HepG2 (cell line): ENCODE data around the gene ASTN2. TPM values are rescaled to one million over a fixed set of nuclear protein-coding genes. Genes with fewer than 3 reads are reported as not detected.

Experiments
- HHEX ChIP-seq: IDR thresholded peaks from 2 replicates; pipeline ENCODE4 v1.6.1; 2016; ENCODE audit warnings: control low read depth
- NKX3-1 ChIP-seq: sonication (generic); formaldehyde crosslinking; IDR thresholded peaks from 2 replicates; pipeline ENCODE4 v1.5.0; 2020; ENCODE audit warnings: missing genetic modification reagents
- TBX3 ChIP-seq: fragments of 450-650 bp; IDR thresholded peaks from 2 replicates; pipeline ENCODE4 v1.6.1; 2017; ENCODE audit warnings: antibody characterized with exemption, mild to moderate bottlenecking, inconsistent platforms, borderline replicate concordance
- TCF7 ChIP-seq: sonication (generic); IDR thresholded peaks from 2 replicates; pipeline ENCODE4 v1.6.1; 2016; ENCODE audit warnings: antibody characterized with exemption, low read depth
- ZFP36 ChIP-seq: fragments of 150-350 bp; IDR thresholded peaks from 2 replicates; pipeline ENCODE4 v1.6.1; 2018; ENCODE audit warnings: borderline replicate concordance, low read length, low read depth; ENCODE audit not compliant: partially characterized antibody
- ZNF724P ChIP-seq: sonication (generic); formaldehyde crosslinking; IDR thresholded peaks from 2 replicates; pipeline ENCODE4 v1.8.0; 2022; ENCODE audit warnings: missing genetic modification reagents, borderline replicate concordance
- polyA plus RNA-seq, 8 experiments: library from polyadenylated mRNA; depleted of rRNA in 3 of 8; stranded (reverse) in 7 of 8; unstranded in 1 of 8; fragments of >200 nt; fragmentation: Illumina TruSeq in 4 of 8; extraction: Trizol in 4 of 8; gene quantifications; 2 replicates each; pipeline versions ENCODE4 v1.2.1 to v1.2.3, GENCODE V29; 2011 to 2016; ENCODE audit warnings: low read depth in 4 of 8, missing spikeins in 1 of 8, mixed read lengths in 1 of 8; ENCODE audit not compliant: insufficient read depth in 1 of 8
- total RNA-seq, 5 experiments: library from RNA; depleted of rRNA; stranded (reverse); fragments of >200 nt; fragmentation: Illumina TruSeq; extraction: Trizol; gene quantifications; 2 replicates each; pipeline ENCODE4 v1.2.3, GENCODE V29; 2016; ENCODE audit warnings: low read depth in 1 of 5
- TF ChIP-seq, protein P1 (sequence below): sonication (generic); formaldehyde crosslinking; IDR thresholded peaks from 2 replicates; pipeline ENCODE4 v1.4.0; 2020; ENCODE audit warnings: missing genetic modification reagents
- TF ChIP-seq, protein P2 (sequence below): sonication (generic); formaldehyde crosslinking; IDR thresholded peaks from 2 replicates; pipeline ENCODE4 v1.9.0; 2021; ENCODE audit warnings: missing genetic modification reagents, mild to moderate bottlenecking, borderline replicate concordance
- TF ChIP-seq, protein P3 (sequence below): sonication (generic); formaldehyde crosslinking; IDR thresholded peaks from 2 replicates; pipeline ENCODE4 v1.8.1; 2023; ENCODE audit warnings: mild to moderate bottlenecking, missing genetic modification reagents
- TF ChIP-seq, protein P4 (sequence below): sonication (generic); formaldehyde crosslinking; IDR thresholded peaks from 2 replicates; pipeline ENCODE4 v1.9.0; 2021; ENCODE audit warnings: mild to moderate bottlenecking, missing genetic modification reagents
- TF ChIP-seq, protein P5 (sequence below): sonication (generic); formaldehyde crosslinking; IDR thresholded peaks from 2 replicates; pipeline ENCODE4 v1.5.1; 2020; ENCODE audit warnings: missing genetic modification reagents, mild to moderate bottlenecking, borderline replicate concordance

Gene ASTN2
- total and polyA plus RNA-seq, 2 of the 13 experiments (the other 11 are each of a cell fraction or from before 2014, with no cell fraction given): 5.2 to 13.5 TPM

DNA sequence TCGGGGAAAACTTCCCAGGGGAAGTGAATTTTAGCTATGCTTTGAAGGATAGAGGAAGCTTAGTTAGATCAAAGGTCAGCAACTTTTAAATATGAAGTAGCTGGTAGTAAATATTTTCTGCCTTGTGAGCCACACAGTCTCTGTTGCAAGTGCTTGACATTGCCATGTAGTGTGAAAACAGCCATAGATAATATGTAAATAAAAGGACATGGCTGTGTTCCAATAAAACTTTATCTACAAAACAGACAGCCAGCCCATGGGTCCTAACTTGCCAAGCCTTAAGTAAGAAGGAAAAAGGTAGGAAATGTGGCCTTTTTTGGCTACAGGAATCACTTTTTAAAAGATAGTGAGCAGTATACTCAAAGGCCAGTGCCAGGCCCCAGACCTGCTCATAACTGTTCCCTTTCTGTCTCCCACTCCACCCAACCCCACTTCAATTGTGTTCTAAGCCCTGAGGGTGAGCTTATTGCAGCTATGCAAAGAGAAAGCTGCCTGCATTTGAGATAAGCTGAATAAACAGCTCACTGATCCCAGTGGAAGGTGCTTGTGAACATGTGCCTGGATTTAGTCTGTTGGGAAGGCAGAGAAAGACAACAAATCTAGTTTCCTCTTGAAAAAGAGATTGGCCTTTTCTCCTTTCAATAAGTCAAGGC lies 840.7 kb downstream of the ASTN2 start (continued):
- TF ChIP-seq, protein P1, sequence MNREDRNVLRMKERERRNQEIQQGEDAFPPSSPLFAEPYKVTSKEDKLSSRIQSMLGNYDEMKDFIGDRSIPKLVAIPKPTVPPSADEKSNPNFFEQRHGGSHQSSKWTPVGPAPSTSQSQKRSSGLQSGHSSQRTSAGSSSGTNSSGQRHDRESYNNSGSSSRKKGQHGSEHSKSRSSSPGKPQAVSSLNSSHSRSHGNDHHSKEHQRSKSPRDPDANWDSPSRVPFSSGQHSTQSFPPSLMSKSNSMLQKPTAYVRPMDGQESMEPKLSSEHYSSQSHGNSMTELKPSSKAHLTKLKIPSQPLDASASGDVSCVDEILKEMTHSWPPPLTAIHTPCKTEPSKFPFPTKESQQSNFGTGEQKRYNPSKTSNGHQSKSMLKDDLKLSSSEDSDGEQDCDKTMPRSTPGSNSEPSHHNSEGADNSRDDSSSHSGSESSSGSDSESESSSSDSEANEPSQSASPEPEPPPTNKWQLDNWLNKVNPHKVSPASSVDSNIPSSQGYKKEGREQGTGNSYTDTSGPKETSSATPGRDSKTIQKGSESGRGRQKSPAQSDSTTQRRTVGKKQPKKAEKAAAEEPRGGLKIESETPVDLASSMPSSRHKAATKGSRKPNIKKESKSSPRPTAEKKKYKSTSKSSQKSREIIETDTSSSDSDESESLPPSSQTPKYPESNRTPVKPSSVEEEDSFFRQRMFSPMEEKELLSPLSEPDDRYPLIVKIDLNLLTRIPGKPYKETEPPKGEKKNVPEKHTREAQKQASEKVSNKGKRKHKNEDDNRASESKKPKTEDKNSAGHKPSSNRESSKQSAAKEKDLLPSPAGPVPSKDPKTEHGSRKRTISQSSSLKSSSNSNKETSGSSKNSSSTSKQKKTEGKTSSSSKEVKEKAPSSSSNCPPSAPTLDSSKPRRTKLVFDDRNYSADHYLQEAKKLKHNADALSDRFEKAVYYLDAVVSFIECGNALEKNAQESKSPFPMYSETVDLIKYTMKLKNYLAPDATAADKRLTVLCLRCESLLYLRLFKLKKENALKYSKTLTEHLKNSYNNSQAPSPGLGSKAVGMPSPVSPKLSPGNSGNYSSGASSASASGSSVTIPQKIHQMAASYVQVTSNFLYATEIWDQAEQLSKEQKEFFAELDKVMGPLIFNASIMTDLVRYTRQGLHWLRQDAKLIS (CRISPR knock-in tag): no peak
- TF ChIP-seq, protein P2, sequence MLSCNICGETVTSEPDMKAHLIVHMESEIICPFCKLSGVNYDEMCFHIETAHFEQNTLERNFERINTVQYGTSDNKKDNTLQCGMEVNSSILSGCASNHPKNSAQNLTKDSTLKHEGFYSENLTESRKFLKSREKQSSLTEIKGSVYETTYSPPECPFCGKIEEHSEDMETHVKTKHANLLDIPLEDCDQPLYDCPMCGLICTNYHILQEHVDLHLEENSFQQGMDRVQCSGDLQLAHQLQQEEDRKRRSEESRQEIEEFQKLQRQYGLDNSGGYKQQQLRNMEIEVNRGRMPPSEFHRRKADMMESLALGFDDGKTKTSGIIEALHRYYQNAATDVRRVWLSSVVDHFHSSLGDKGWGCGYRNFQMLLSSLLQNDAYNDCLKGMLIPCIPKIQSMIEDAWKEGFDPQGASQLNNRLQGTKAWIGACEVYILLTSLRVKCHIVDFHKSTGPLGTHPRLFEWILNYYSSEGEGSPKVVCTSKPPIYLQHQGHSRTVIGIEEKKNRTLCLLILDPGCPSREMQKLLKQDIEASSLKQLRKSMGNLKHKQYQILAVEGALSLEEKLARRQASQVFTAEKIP (CRISPR knock-in tag): no peak
- TF ChIP-seq, protein P3, sequence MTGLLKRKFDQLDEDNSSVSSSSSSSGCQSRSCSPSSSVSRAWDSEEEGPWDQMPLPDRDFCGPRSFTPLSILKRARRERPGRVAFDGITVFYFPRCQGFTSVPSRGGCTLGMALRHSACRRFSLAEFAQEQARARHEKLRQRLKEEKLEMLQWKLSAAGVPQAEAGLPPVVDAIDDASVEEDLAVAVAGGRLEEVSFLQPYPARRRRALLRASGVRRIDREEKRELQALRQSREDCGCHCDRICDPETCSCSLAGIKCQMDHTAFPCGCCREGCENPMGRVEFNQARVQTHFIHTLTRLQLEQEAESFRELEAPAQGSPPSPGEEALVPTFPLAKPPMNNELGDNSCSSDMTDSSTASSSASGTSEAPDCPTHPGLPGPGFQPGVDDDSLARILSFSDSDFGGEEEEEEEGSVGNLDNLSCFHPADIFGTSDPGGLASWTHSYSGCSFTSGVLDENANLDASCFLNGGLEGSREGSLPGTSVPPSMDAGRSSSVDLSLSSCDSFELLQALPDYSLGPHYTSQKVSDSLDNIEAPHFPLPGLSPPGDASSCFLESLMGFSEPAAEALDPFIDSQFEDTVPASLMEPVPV (CRISPR knock-in tag): no peak
- TF ChIP-seq TBX3 (peak; percentile 90; the same call in 1 of the 2 replicates), HHEX (CRISPR knock-in tag) (peak; percentile 95), ZFP36 (peak; percentile 16), TCF7 (peak; percentile 64), ZNF724P (CRISPR knock-in tag) (no peak), NKX3-1 (0 out of 2 replicates have a peak, but pooled peaks have one; percentile 47)
- TF ChIP-seq, protein P4, sequence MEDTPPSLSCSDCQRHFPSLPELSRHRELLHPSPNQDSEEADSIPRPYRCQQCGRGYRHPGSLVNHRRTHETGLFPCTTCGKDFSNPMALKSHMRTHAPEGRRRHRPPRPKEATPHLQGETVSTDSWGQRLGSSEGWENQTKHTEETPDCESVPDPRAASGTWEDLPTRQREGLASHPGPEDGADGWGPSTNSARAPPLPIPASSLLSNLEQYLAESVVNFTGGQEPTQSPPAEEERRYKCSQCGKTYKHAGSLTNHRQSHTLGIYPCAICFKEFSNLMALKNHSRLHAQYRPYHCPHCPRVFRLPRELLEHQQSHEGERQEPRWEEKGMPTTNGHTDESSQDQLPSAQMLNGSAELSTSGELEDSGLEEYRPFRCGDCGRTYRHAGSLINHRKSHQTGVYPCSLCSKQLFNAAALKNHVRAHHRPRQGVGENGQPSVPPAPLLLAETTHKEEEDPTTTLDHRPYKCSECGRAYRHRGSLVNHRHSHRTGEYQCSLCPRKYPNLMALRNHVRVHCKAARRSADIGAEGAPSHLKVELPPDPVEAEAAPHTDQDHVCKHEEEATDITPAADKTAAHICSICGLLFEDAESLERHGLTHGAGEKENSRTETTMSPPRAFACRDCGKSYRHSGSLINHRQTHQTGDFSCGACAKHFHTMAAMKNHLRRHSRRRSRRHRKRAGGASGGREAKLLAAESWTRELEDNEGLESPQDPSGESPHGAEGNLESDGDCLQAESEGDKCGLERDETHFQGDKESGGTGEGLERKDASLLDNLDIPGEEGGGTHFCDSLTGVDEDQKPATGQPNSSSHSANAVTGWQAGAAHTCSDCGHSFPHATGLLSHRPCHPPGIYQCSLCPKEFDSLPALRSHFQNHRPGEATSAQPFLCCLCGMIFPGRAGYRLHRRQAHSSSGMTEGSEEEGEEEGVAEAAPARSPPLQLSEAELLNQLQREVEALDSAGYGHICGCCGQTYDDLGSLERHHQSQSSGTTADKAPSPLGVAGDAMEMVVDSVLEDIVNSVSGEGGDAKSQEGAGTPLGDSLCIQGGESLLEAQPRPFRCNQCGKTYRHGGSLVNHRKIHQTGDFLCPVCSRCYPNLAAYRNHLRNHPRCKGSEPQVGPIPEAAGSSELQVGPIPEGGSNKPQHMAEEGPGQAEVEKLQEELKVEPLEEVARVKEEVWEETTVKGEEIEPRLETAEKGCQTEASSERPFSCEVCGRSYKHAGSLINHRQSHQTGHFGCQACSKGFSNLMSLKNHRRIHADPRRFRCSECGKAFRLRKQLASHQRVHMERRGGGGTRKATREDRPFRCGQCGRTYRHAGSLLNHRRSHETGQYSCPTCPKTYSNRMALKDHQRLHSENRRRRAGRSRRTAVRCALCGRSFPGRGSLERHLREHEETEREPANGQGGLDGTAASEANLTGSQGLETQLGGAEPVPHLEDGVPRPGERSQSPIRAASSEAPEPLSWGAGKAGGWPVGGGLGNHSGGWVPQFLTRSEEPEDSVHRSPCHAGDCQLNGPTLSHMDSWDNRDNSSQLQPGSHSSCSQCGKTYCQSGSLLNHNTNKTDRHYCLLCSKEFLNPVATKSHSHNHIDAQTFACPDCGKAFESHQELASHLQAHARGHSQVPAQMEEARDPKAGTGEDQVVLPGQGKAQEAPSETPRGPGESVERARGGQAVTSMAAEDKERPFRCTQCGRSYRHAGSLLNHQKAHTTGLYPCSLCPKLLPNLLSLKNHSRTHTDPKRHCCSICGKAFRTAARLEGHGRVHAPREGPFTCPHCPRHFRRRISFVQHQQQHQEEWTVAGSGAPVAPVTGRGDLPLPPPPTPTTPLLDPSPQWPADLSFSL (CRISPR knock-in tag): no peak
- TF ChIP-seq, protein P5, sequence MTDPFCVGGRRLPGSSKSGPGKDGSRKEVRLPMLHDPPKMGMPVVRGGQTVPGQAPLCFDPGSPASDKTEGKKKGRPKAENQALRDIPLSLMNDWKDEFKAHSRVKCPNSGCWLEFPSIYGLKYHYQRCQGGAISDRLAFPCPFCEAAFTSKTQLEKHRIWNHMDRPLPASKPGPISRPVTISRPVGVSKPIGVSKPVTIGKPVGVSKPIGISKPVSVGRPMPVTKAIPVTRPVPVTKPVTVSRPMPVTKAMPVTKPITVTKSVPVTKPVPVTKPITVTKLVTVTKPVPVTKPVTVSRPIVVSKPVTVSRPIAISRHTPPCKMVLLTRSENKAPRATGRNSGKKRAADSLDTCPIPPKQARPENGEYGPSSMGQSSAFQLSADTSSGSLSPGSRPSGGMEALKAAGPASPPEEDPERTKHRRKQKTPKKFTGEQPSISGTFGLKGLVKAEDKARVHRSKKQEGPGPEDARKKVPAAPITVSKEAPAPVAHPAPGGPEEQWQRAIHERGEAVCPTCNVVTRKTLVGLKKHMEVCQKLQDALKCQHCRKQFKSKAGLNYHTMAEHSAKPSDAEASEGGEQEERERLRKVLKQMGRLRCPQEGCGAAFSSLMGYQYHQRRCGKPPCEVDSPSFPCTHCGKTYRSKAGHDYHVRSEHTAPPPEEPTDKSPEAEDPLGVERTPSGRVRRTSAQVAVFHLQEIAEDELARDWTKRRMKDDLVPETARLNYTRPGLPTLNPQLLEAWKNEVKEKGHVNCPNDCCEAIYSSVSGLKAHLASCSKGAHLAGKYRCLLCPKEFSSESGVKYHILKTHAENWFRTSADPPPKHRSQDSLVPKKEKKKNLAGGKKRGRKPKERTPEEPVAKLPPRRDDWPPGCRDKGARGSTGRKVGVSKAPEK (CRISPR knock-in tag): no peak; the same call in 1 of the 2 replicates
